Osteoblast (primary cell): ENCODE measurements around the gene MBOAT2. TPM values are rescaled to one million over a fixed set of nuclear protein-coding genes. Genes with fewer than 3 reads are reported as not detected.

Experiments used
- DNase-seq: peaks from one replicate; pipeline ENCODE4 v3.0.0; 2011; ENCODE audit warnings: low spot score, mixed read lengths; ENCODE audit not compliant: insufficient read length; ENCODE audit errors: missing footprints
- H2AFZ ChIP-seq: 2 replicates; pipeline ENCODE4 v1.6.0; 2011; ENCODE audit warnings: mild to moderate bottlenecking, low read length
- H3K27ac ChIP-seq: 2 replicates; pipeline ENCODE4 v1.5.1; 2011; ENCODE audit warnings: mild to moderate bottlenecking, low read depth, low read length, moderate library complexity
- H3K27me3 ChIP-seq: 2 replicates; pipeline ENCODE4 v1.6.0; 2012; ENCODE audit warnings: mild to moderate bottlenecking, control low read depth, inconsistent platforms, low read length, moderate library complexity; ENCODE audit not compliant: insufficient read depth
- H3K36me3 ChIP-seq: 2 replicates; pipeline ENCODE4 v1.5.1; 2011; ENCODE audit warnings: mild to moderate bottlenecking, low read length, control low read depth, moderate library complexity; ENCODE audit not compliant: insufficient read depth
- H3K4me1 ChIP-seq: 2 replicates; pipeline ENCODE4 v1.5.1; 2011; ENCODE audit warnings: mild to moderate bottlenecking, low read length, control low read depth, moderate library complexity; ENCODE audit not compliant: insufficient read depth
- H3K4me2 ChIP-seq: 2 replicates; pipeline ENCODE4 v1.6.0; 2011; ENCODE audit warnings: mild to moderate bottlenecking, low read length; ENCODE audit not compliant: insufficient read depth
- H3K4me3 ChIP-seq: fragments of 200-600 bp; sonication (generic); 3 replicates; pipeline ENCODE4 v1.5.1; 2012; ENCODE audit warnings: mild to moderate bottlenecking, low read length, inconsistent platforms; ENCODE audit not compliant: insufficient read depth
- H3K79me2 ChIP-seq: 2 replicates; pipeline ENCODE4 v1.6.0; 2012; ENCODE audit warnings: mild to moderate bottlenecking, low read length, control low read depth, inconsistent platforms; ENCODE audit not compliant: insufficient read depth
- H3K9me3 ChIP-seq: 2 replicates; pipeline ENCODE4 v1.5.1; 2011; ENCODE audit warnings: low read depth, low read length, control low read depth
- H4K20me1 ChIP-seq: 2 replicates; pipeline ENCODE4 v1.6.0; 2012; ENCODE audit warnings: mild to moderate bottlenecking, low read length, control low read depth; ENCODE audit not compliant: insufficient read depth
- CTCF ChIP-seq: IDR thresholded peaks from 2 replicates; pipeline ENCODE4 v1.5.1; 2011; ENCODE audit warnings: mild to moderate bottlenecking, low read depth, low read length, moderate library complexity; ENCODE audit errors: extremely low read depth
- total RNA-seq: library from RNA; depleted of rRNA; stranded (reverse); fragments of >200 nt; gene quantifications from 2 replicates; pipeline ENCODE4 v1.2.3, GENCODE V29; 2012

MBOAT2 gene
- total RNA-seq, 1 donor, result 54.3 TPM

- Histone ChIP-seq H3K27ac (no peak overlapping the region), H3K4me1 (peaks cover 20% of the 10 kb centered on the region), H3K36me3 (no peaks in the 10 kb centered on the region), H3K27me3 (no peaks in the 10 kb centered on the region), H3K9me3 (no peaks in the 10 kb centered on the region), H3K4me2 (peak overlapping the region; percentile 85), H4K20me1 (peaks cover 22% of the 10 kb centered on the region), H2AFZ (no peak overlapping the region), H3K4me3 (no peak overlapping the region), H3K79me2 (peaks cover 68% of the 10 kb centered on the region)
- no peak for TF ChIP-seq CTCF
- peak; percentile 82 for DNase-seq
Observed at GRCh38 chr2:9001229-9001628, 2.3 kb downstream of the MBOAT2 start.

GRCh38 chr2:9000442-9000841 is 3.0 kb downstream of the MBOAT2 start:
- H2AFZ ChIP-seq, result no peak overlapping the region
- no peaks in the 10 kb centered on the region for H3K27me3 ChIP-seq
- H3K27ac ChIP-seq, result no peak overlapping the region
- TF ChIP-seq CTCF, result no peak
- H3K4me3 ChIP-seq, result no peak overlapping the region
- no peaks in the 10 kb centered on the region for H3K36me3 ChIP-seq
- peaks cover 22% of the 10 kb centered on the region for H4K20me1 ChIP-seq
- H3K4me1 ChIP-seq, result peaks cover 20% of the 10 kb centered on the region
- no peaks in the 10 kb centered on the region for H3K9me3 ChIP-seq
- H3K79me2 ChIP-seq, result peaks cover 73% of the 10 kb centered on the region
- no peak for DNase-seq
- H3K4me2 ChIP-seq, result no peak overlapping the region

GRCh38 chr2:8999797-9000196 is 3.7 kb downstream of the MBOAT2 start:
- H3K4me1 ChIP-seq, result peaks cover 20% of the 10 kb centered on the region
- H3K36me3 ChIP-seq, result no peaks in the 10 kb centered on the region
- no peak overlapping the region for H3K27ac ChIP-seq
- no peaks in the 10 kb centered on the region for H3K9me3 ChIP-seq
- H3K4me2 ChIP-seq, result no peak overlapping the region
- peaks cover 22% of the 10 kb centered on the region for H4K20me1 ChIP-seq
- DNase-seq, result no peak
- H3K27me3 ChIP-seq, result no peaks in the 10 kb centered on the region
- peaks cover 79% of the 10 kb centered on the region for H3K79me2 ChIP-seq
- TF ChIP-seq CTCF, result no peak
- H3K4me3 ChIP-seq, result no peak overlapping the region
- no peak overlapping the region for H2AFZ ChIP-seq

GRCh38 chr2:8999102-8999446 is 4.4 kb downstream of the MBOAT2 start:
- H3K27me3 ChIP-seq, result no peaks in the 10 kb centered on the region
- no peak overlapping the region for H3K4me2 ChIP-seq
- no peak for DNase-seq
- TF ChIP-seq CTCF, result no peak
- H2AFZ ChIP-seq, result no peak overlapping the region
- peaks cover 22% of the 10 kb centered on the region for H3K4me1 ChIP-seq
- no peak overlapping the region for H3K4me3 ChIP-seq
- H3K27ac ChIP-seq, result no peak overlapping the region
- no peaks in the 10 kb centered on the region for H3K9me3 ChIP-seq
- H3K79me2 ChIP-seq, result peaks cover 86% of the 10 kb centered on the region
- H3K36me3 ChIP-seq, result no peaks in the 10 kb centered on the region
- peaks cover 24% of the 10 kb centered on the region for H4K20me1 ChIP-seq
